HG03280 (cell line): ENCODE results near the gene WBP1.

Source experiments
- ATAC-seq: cut with Tn5 transposase; IDR thresholded peaks from one replicate; pipeline ENCODE4 v1.9.1; 2021; ENCODE audit warnings: mild to moderate bottlenecking, moderate library complexity; ENCODE audit not compliant: unreplicated experiment

Gene WBP1

DNA sequence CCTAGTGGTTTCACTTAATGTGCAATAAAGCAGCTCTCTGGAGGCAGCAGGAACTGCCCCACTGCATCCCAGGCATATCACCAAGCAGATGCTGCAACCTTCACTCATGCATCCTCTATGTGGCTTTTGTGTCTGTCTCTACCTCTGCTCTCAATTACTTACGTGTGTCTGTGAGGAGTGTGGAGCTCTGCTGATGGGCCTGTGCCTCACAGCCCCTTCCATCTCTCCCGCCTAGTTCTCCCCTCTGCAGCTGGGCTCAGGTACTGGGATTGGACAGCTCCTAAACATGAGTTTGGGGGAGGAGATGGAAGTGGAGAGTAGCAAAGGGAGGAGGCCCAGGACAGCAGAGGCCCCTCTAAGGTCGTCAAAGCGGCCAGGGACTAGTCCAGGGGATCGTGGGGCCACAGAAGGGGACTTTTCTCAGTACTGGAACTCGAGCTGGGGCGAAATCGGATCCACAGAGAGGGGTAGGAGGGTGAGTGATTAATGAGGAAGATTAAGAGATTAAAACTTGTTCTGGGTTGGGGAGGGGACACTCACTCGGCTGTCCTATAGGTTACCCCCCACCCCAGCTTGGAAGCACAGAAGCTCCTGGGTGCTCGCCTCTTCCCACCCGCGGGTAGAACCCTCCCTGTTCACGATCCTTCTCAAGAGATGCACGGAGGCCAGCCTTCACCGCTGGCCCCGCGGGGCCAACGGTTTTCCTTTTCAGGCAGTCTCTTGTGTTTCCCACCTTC is 43.3 kb downstream of the WBP1 start:
- no peak for ATAC-seq

DNA sequence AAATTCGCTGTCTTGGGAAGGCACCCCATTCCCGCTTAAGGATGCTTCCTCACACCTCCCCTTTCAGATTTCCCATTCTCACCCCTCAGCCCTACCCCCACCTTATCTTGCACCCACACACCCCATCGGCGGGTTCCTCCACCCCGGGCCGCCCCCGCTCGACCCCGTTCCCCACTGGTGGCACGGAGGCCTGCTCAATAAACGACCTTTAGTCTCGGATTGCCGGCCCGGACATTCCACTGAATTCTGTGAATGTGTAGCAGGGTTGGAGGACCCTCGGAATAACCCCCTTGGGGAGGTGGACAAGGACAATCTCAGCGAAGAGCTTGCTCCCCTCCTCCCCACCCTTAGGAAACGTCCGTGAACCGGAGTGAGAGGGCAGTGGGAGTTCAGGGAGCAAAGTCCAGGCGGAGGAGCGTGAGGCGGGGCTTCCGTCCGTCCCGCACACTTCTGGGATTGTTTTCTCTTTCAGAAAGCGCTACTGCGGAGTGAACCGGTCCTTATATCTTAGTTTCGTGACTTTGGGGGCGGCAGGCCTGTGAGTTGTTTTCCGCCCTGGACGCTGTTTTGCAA is 44.0 kb downstream of the WBP1 start:
- no peak for ATAC-seq

DNA sequence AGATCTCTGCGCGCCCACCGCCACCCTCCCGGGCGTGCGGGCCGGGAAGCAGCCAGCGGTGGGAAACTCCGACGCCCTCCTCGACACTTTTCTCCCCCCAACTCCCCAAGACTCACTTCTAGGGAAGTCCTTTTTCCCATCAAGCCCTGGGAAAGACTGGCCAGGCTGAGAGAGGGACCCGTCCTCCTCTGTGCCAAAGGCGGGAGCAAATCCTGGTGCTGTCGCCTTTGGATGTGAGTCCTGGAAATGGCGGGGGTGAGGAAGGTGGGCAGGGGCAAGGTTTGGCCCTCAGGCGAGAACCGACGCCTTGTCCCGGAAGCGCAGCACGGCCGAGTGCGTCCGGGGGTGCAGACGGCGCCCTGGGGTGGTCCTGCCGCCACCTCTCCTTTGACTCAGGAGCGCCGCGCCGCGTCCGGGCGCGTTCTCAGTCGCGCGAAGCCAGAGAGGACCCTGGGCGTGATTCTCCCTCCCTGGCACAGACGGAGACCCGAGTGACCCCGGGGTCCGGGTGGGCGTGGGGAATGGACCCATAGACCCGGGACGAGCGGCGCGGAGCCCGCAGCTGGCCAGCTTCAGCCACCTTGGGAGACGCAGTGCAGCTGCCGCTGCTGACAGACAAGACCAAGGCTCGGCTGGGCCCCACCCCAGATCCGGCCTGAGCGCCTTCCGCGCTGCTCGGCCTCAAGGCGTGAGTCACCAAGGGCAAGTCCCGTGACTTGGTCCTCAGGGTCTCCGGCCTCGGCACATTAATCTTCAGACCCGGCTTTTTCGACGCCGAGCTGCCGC is 44.7 kb downstream of the WBP1 start:
- ATAC-seq: peak; percentile 34

DNA sequence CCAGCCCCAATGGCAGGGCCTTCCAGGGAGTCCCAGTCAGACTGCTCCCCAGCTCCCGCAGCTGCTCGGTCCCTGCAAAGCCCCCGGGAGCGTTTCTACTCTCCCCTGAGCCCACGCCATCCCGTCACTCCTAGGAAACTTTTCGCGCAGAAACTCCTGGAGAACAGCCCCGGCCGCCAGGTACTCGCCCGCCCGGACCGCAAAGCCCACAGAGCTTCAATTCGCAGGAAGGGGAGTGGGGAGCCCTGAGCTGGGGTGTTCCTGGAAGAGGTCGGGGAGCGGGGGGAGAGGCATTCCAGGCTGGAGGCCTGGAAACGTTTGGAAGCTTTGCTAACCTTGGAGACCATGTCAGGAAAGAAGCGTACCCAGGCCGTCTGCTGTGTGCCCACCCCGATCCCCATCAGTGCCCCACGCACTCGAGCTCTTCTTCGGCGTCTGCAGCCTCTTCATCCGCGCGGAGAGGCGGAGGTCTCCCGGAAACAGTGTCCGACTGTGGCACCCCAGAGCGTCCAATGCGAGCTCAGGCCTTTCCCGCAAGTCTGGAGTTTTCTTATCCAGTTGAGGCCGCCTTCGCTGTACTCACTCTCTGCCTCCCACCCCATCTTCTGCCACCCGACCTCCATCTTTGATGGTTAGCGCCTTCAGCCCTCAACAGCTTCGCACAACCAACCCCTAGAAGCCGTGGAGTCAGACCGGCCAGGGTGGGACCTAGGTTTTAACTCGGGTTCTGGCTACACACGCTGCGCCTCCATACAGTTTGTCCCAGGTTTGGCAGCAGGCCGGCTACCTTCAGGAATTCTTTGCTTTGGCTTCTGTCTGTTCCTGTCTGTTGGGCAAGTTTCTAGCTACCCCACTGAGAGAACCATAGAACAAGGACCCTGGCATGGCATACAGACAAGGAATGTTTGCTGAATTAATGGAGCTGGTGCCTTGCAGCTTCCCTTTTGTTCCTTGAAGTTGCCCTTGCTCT is 45.6 kb downstream of the WBP1 start:
- ATAC-seq: no peak

DNA sequence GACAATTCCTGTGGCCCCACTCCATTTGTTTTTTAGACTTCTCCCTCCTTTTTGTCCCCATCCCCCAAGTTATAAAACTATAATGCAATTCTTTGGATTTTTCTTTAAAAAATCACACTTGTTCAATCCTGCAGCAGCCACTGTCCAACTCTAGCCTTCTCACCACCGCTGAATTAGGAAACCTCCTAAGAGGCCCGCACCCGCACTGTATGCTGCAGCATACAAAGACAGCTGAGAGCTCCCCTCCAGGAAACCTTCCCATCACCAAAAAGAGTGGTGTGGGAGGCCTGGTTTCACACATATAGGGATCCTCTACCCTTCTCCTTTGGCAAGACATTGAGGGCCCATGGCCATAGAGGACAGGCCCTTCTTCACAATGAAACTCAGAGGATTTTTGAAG is 46.4 kb downstream of the WBP1 start:
- no peak for ATAC-seq

DNA sequence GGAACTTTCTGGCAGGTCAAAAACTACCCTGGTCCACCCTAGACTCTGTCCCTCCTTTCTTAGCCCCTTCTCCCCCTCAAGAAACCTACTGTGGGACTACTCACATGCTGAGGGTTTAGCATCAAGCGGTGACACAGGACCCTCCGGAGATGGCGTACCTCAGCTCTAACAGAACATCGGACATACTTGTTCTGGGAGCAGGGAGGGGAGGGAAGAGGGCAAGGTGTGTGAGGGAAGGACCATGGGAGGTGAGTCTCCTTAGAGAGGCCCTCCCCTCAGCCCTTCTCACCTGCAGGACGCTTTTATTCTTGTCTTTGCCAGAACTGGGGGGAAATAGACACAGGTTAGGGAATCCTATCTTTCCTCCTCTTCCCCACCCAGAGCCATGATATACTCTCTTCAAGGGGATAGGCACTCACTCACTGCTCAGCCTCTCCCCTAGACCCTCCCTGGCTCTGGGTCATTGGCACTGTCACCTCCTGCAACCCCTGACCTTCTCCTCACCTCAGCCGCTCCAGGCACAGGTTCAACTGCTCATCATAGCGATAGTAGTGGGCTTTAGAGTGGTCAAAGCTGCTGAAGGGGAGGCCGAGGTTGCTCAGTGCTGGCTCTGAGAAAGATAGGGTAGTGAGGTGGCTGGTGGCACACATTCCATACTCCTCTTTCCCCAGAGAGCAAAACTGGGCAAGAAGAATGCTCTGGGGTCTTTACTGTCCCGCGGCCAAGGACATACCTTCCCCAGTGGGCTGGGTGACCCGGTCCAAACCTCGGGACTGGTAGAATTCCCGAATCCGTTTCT is 47.4 kb downstream of the WBP1 start:
- ATAC-seq: no peak

DNA sequence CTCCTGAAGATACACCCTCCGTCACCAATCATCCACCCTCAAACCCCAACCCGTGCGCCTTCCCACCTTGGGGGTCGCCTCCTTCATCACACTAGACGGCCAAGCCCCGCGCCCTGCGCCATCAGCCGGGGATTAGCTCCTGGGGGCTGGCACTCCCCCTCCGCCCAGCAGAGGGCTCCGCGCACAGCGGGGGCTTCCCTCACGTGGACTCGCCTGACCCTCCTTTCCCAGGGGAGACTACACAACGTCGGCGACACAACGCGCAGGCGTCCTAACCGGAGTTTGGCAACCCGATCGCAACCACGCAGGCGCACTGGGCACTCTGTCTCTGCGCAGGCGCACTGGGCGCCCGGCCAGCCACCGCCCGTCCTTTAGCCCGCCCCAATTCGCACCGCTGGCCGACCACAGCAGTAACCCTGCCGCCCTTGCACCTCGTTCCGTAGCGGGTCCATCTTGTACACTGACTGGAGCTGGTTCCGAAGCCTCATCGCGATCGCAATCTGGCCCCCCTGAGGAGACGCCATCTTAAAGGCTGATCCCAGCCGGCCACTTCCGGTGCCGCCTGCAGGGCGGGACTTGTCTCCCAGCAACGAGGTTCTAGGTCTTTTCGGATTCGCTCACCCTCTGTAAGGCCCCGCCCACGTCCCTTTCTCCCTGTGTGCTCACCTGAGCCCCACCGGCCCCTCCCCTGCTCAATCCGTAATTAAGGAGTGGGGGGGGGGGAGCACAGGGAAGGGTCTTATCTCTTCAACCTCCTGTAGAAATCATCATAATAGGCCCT is 49.1 kb downstream of the WBP1 start, which contains the start of gene PCGF1:
Gene PCGF1 (minus strand): TSS at position 551 of the 781 bp plus-strand sequence. CDS start 27 bp downstream, at position 524.
- ATAC-seq: peak; percentile 88

DNA sequence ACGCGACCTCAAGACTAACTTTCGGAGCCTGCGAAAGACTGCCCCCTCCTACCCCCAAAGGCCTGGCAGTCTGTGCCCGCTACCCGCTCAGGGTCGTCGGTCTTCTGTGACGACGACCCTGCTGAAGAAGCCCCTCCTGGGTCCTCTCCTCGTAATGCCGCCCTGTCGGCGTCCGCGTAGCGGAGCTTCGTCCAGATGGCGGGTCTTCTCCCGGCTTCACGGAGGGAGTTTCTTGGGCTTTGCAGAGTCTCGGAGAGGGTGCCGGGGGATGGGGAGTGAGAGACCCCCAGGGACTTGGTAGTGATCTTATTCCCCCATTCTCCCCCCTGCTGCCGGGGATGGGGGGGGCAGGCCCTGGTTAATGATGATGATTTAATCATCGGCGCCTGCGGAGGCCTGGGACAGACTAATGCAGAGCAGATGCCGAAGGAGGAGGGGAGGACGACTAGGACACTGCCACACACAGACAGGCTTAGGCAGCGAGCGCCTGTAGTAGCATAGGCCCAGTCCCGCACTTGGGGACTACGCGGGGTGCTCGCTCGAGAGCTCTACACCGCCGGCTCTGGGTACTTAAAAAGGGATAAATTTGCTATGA is 49.8 kb downstream of the WBP1 start:
- ATAC-seq: peak; percentile 19

DNA sequence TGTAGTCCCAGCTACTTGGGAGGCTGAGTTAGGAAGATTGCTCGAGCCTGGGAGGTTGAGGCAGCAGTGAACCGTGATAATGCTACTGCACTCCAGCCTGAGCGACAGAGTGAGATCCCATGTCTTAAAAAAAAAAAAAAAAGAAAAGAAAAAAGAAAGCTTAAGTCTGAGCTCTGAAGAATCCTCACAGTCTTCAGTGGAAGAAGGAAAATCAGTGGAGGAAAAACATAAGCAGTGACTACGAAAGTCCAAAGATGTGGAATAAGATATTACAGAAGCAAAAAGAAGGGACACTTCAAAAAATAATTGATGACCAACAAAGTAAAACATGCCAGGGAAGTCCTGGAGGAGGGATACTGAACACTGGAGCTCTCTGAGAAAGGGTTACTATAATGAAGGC is 52.0 kb downstream of the WBP1 start:
- no peak for ATAC-seq
